ENCODE results near the gene TNS1. TPM values are rescaled to one million over a fixed set of nuclear protein-coding genes. Genes with fewer than 3 reads are reported as not detected.

Gene TNS1
- total RNA-seq, 1 donor from 2014 or later = 0.13 TPM

GRCh38 chr2:217875138-217875537, 127.7 kb downstream of the TNS1 start:
- POLR2A ChIA-PET = no interaction called here
- Mint-ChIP-seq H3K27ac (no peak overlapping the region), H3K36me3 (ENCODE audit: low read depth) (no peaks in the 10 kb centered on the region), H3K27me3 (no peaks in the 10 kb centered on the region), H3K9me3 (no peaks in the 10 kb centered on the region), H3K4me1 (no peaks in the 10 kb centered on the region), H3K4me3 (no peak overlapping the region)
- intact Hi-C loops (cut with micrococcal nuclease) = no loop called here
- no peak for DNase-seq
- no peak for TF ChIP-seq CTCF (IDR thresholded peaks at IDR 0.05)
- no peak for ATAC-seq (ENCODE audit: low read depth)
- CTCF ChIA-PET = no interaction called here

GRCh38 chr2:217873371-217873770, 129.4 kb downstream of the TNS1 start:
- Mint-ChIP-seq H3K27me3 (peaks cover 3% of the 10 kb centered on the region), H3K27ac (no peak overlapping the region), H3K4me1 (peaks cover 1% of the 10 kb centered on the region), H3K9me3 (no peaks in the 10 kb centered on the region), H3K36me3 (ENCODE audit: low read depth) (no peaks in the 10 kb centered on the region), H3K4me3 (no peak overlapping the region)
- intact Hi-C loops (cut with micrococcal nuclease) = no loop called here
- TF ChIP-seq CTCF (IDR thresholded peaks at IDR 0.05) = no peak
- DNase-seq = no peak
- ChIA-PET CTCF (no interaction called here), POLR2A (no interaction called here)
- ATAC-seq (ENCODE audit: low read depth) = no peak

GRCh38 chr2:217872319-217872718, 130.5 kb downstream of the TNS1 start:
- peaks cover 5% of the 10 kb centered on the region for H3K4me1 Mint-ChIP-seq
- DNase-seq (no peak), ATAC-seq (ENCODE audit: low read depth) (no peak)
- CTCF ChIA-PET = no interaction called here
- no peak for TF ChIP-seq CTCF (IDR thresholded peaks at IDR 0.05)
- H3K27ac Mint-ChIP-seq = no peak overlapping the region
- intact Hi-C loops (cut with micrococcal nuclease) = no loop called here
- peaks cover 3% of the 10 kb centered on the region for H3K27me3 Mint-ChIP-seq
- POLR2A ChIA-PET = no interaction called here
- no peaks in the 10 kb centered on the region for H3K9me3 Mint-ChIP-seq
- no peak overlapping the region for H3K4me3 Mint-ChIP-seq
- no peaks in the 10 kb centered on the region for H3K36me3 Mint-ChIP-seq (ENCODE audit: low read depth)

GRCh38 chr2:217870528-217871011, 132.2 kb downstream of the TNS1 start:
- CTCF ChIA-PET = interaction anchor here (0.8 to 1.1 kb wide), 2 partner anchors 80 to 93 kb away, joined by 3 read pairs; no protein-coding TSS in a partner anchor
- no peak for ATAC-seq (ENCODE audit: low read depth)

GRCh38 chr2:217868911-217869334, 133.9 kb downstream of the TNS1 start:
- H3K36me3 Mint-ChIP-seq (ENCODE audit: low read depth) = no peaks in the 10 kb centered on the region
- intact Hi-C loops (cut with micrococcal nuclease) = loop anchor here (10.0 kb wide), 1 partner anchor 1454 kb away; the partner anchor contains the start of gene SMARCAL1
- H3K27ac Mint-ChIP-seq = no peak overlapping the region
- POLR2A ChIA-PET = no interaction called here
- ATAC-seq (ENCODE audit: low read depth) (no peak), DNase-seq (no peak)
- H3K4me1 Mint-ChIP-seq = peaks cover 36% of the 10 kb centered on the region
- CTCF ChIA-PET = interaction anchor here (1.8 kb wide), 1 partner anchor 83 kb away, joined by 4 read pairs; no protein-coding TSS in a partner anchor
- H3K9me3 Mint-ChIP-seq = peaks cover 3% of the 10 kb centered on the region
- TF ChIP-seq CTCF (IDR thresholded peaks at IDR 0.05) = no peak
- H3K27me3 Mint-ChIP-seq = peaks cover 3% of the 10 kb centered on the region
- H3K4me3 Mint-ChIP-seq = no peak overlapping the region

More at GRCh38 chr2:217870528-217871011, 132.2 kb downstream of the TNS1 start:
- no peak for DNase-seq
- Mint-ChIP-seq H3K4me1 (peaks cover 19% of the 10 kb centered on the region), H3K27ac (no peak overlapping the region), H3K27me3 (peaks cover 3% of the 10 kb centered on the region), H3K9me3 (no peaks in the 10 kb centered on the region), H3K4me3 (no peak overlapping the region), H3K36me3 (ENCODE audit: low read depth) (no peaks in the 10 kb centered on the region)
- intact Hi-C loops (cut with micrococcal nuclease) = no loop called here
- no peak for TF ChIP-seq CTCF (IDR thresholded peaks at IDR 0.05)
- POLR2A ChIA-PET = no interaction called here

All from activated B cell treated with CpG ODN at 0.5 μM for 24 hours (primary cell).